ENCODE measurements around the gene BHLHA9.

- TF ChIP-seq CTCF (IDR thresholded peaks at IDR 0.05) (no peak), POLR2A (IDR thresholded peaks at IDR 0.05) (no peak)
Observed at GRCh38 chr17:1229900-1230501, 40.2 kb upstream of the BHLHA9 start.

Measured in right lobe of liver (tissue), 4 donors.